Renal cortical epithelial cell (primary cell): Measurements from ENCODE around the gene SYNJ2. TPM values are rescaled to one million over a fixed set of nuclear protein-coding genes. Genes with fewer than 3 reads are reported as not detected.
"Not testable (repeated sequence)": the region's sequence is repeated elsewhere in the genome, so short reads cannot be mapped to it uniquely, and the experiment has no call there.

Source experiments
- DNase-seq: peaks from one replicate; pipeline ENCODE4 v3.0.0-alpha.2; 2011; ENCODE audit warnings: low read depth
- total RNA-seq: library from RNA; depleted of rRNA; stranded (reverse); fragments of >200 nt; gene quantifications from 2 replicates; pipeline ENCODE4 v1.2.3, GENCODE V29; 2014

SYNJ2 gene
- 13.3 and 14.1 TPM in 2 replicates for total RNA-seq

- peak; percentile 35 for DNase-seq
These were observed at the start of gene SYNJ2 for GRCh38 chr6:157981395-157982101. Gene SYNJ2 (plus strand): TSS chr6:157981863. CDS start chr6:157981962, 99 bp downstream.

GRCh38 chr6:157935786-157936185 is 45.9 kb upstream of the SYNJ2 start:
- DNase-seq: no peak

GRCh38 chr6:157937318-157937717 is 44.3 kb upstream of the SYNJ2 start:
- no peak for DNase-seq

GRCh38 chr6:157937916-157938315 is 43.7 kb upstream of the SYNJ2 start:
- DNase-seq: no peak

- peak; percentile 62 for DNase-seq
These were observed 41.2 kb upstream of the SYNJ2 start for GRCh38 chr6:157940375-157941036.

- DNase-seq: no peak
These were observed 40.4 kb upstream of the SYNJ2 start for GRCh38 chr6:157941101-157941863.

GRCh38 chr6:157942351-157942750 is 39.3 kb upstream of the SYNJ2 start:
- no peak for DNase-seq

GRCh38 chr6:157943249-157943963 is 38.3 kb upstream of the SYNJ2 start:
- no peak for DNase-seq

GRCh38 chr6:157943964-157944283 is 37.7 kb upstream of the SYNJ2 start:
- DNase-seq: no peak

- DNase-seq: no peak
These were observed 36.4 kb upstream of the SYNJ2 start for GRCh38 chr6:157944983-157945931.

- no peak for DNase-seq
These were observed 35.5 kb upstream of the SYNJ2 start for GRCh38 chr6:157946053-157946617.

GRCh38 chr6:157946865-157947532 is 34.7 kb upstream of the SYNJ2 start:
- no peak for DNase-seq

- DNase-seq: not testable (repeated sequence)
These were observed 30.8 kb upstream of the SYNJ2 start for GRCh38 chr6:157950899-157951298.

- no peak for DNase-seq
These were observed 29.8 kb upstream of the SYNJ2 start for GRCh38 chr6:157951828-157952227.

GRCh38 chr6:157952861-157953351 is 28.8 kb upstream of the SYNJ2 start:
- DNase-seq: no peak

- no peak for DNase-seq
These were observed 28.0 kb upstream of the SYNJ2 start for GRCh38 chr6:157953580-157954091.

- peak; percentile 80 for DNase-seq
These were observed 27.2 kb upstream of the SYNJ2 start for GRCh38 chr6:157954150-157955117.

- no peak for DNase-seq
These were observed 26.0 kb upstream of the SYNJ2 start for GRCh38 chr6:157955675-157956074.
